DMS153 treated with DMSO at 0.1 percent for 48 hours (cell line): ENCODE data around the gene SLC25A41.

ENCODE experiments used
- DNase-seq: peaks from one replicate; lab custom pipeline; 2025; ENCODE audit not compliant: unreplicated experiment; lab: John Stamatoyannopoulos, UW

Gene SLC25A41

GRCh38 chr19:6433663-6434062 lies at the start of gene SLC25A41:
TSS of gene SLC25A41 (minus strand) at chr19:6433763. CDS start at chr19:6433693, 70 bp downstream.
- no peak for DNase-seq

GRCh38 chr19:6483235-6483634 lies 49.7 kb upstream of the SLC25A41 start:
- no peak for DNase-seq

DNA sequence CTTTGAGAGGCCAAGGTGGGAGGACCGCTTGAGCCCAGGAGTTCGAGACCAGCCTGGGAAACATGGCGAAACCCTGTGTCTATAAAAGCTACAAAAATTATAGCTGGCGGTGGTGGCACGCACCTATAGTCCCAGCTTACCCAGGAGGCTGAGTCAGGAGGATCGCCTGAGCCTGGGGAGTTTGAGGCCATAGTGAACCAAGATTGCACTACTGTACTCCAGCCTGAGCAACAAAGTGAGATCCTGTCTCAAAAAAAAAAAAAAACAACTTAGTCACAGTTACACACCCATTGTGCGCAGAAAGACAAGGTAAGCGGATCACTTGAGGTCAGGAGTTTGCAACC lies 48.8 kb upstream of the SLC25A41 start:
- no peak for DNase-seq

DNA sequence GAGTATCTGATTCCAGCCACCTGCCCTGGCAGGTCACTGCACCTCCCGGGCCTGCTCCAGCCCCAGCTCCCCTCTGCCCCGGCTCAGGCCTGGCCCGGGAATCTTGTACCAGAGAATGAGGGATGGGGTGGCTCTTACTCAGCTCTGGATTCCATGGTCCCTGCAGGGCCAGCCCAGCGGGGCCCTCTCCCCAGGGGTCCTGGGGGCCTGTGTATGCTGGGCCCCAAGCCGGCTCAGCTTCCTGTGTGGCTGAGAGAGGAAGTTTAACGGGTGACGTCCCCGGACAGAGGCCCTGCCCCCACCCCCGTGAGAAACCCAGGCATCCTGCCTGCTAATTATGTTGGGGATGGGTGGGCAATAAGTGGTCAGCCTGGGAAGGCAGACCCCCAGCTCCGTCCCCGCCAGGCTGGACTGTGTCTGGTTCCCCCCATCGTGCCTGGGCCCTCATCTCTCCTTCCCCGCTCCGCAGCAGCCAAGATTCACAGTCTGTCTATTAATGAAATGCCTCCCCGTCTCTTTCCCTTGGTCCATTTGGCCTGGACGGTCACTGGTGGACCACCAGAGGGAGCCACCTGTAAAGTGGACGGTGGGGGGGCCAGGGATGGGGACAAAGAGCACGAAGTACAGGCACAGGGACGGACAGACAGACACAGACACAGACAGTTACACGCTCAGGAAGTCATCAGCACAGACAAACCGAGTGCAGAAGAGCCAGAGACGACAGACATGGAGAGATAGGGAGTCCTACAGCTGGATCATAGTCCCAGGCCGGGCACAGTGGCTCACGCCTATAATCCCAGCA lies 48.2 kb upstream of the SLC25A41 start, which contains the start of gene DENND1C:
TSS of gene DENND1C (minus strand) at position 247 of the 802 bp plus-strand sequence. CDS start at position 155, 92 bp downstream.
- DNase-seq, result no peak

DNA sequence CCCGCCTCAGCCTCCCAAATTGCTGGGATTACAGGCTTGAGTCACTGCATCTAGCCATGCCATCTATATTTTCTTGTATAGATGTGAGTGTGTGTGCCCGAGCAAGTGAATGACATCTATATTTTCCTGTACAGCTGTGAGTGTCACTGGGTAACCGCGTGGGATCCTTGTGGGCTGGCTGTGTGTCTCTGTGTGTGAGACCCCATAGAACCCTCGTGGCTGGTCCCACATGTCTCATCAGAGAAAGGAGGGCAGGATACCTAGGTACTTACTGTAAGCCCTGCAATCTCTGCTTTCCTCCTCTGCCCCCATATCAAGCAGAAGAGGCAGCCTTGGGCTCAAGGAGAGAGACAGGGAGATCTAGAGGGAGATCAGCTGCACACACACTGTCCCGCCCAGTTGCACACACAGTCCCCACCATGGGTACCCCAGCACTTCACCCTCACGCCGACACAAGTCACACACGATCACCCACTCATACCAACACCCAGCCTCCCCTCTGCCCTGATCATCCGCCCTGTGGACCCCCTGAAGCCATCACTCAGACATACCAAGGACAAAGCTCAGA lies 47.4 kb upstream of the SLC25A41 start:
- no peak for DNase-seq

- no peak for DNase-seq
Measured at GRCh38 chr19:6479836-6480398, 46.4 kb upstream of the SLC25A41 start.

DNA sequence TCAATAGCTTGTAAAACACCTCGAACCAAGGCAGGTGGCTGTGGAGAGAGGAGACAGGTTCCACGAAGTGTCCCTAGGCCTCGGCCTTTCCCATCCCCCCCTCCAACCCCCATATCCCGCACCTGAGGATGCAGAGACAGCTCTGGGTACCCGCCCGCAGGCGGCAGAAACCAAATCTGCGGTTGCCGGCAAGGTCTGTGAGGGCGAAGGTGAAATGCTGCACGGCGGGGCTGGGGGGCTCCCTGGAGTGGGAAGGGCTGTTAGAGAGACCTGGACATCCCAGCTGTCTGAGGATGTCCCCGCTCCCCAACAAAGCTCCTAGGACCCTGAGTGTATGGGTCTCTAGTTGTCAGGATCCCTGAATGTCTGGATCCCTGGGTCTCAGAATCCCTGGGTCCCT lies 45.3 kb upstream of the SLC25A41 start:
- no peak for DNase-seq

DNA sequence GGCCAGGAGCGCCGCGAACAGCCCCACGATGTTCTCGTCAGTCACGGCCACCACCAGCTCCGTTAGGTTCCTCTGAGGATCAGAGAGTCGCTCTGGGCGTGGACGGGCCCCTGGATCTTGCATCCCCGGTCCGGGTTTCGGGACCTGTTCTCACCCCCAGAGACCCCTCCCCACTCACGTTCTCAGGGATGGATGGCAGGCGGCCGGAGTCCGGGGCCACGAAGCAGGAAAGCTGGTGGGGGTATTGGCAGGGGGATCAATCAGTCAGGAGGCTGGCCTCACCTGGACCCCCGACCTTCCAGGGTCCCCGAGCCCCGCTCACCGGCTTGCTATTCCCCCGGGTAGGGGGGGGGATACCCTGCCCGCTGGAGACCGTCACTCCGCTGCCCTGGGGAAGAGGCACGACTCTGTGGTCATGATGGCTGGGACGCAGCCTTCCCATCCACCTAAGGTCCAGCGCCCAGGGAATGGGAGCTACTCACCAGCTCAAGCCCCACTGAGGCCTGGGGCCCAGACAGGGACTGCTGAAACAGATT lies 43.4 kb upstream of the SLC25A41 start:
- DNase-seq, result no peak

DNA sequence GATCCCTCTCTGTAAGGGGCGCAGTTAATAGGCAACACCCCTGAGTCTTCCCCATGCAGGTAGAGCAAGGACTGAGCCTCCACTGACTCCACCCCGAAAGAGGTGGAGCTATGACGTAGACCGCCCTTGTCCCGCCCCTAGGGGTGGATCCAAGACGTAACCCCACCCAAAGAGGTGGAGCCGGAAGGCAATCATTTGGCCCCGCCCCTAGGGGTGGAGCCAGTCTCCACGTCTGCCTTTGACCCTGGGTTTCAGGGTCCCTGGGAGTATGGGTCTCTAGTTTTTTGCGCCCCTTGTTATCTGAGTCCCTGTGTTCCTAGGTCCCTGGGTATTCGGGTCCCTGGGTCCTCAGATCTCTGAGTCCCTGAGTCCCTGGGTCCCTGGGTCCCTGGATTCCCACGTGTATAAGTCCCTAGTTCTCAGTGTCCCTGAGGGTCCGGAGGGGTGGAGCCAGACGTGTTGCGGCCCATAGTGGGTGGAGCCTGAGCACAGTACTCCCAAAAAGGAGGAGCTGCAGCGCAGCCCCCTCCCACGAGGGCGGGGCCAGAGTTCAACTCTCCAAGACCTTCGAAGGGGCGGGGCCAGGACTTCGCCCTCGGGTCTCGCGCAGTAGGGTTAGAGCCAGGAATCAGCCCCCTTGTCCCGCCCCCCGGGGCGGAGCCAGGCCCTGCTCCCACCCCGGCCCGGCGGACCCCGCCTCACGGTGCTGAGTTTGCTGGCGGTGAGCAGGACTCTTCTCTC lies 42.8 kb upstream of the SLC25A41 start:
- peak; percentile 60 for DNase-seq

DNA sequence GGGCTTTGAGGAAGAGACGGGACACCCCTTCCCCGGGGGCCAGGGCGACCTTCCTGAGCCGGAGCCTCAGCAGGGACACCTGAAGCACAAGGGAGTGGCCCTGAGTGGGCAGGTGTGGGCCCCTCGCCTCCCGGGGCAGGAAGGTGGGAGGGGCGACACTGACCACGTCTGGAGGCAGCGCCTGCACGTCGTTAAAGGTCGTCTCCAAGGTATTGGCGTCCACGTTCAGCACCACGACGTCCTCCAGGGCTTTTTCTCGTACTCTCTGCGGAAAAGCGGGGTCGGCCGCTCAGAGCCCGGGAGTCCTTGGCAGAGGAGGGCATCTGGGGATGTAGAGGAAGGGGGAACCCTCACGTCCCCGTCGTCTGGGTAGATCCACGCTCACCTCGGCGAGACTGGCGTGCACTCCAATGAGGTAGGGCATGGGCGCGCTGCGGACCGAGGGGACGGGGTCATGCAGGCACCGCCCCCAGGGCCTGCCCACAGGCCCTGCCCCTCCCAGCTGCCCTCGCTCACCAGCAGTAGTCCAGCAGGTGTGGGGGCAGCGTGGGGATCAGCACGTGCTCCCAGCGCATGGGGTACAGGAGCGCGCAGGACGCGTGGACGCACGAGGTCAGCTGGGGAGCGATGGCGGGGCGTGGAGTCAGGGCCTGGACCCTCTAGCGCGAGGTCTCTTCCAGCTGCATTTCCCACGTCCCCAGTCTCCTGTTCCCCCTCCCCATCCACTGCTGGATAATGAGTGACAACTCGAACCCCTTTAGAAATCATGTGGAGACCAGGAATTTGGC lies 42.0 kb upstream of the SLC25A41 start:
- peak; percentile 4 for DNase-seq

- no peak for DNase-seq
Measured at GRCh38 chr19:6473647-6474046, 40.1 kb upstream of the SLC25A41 start.

DNA sequence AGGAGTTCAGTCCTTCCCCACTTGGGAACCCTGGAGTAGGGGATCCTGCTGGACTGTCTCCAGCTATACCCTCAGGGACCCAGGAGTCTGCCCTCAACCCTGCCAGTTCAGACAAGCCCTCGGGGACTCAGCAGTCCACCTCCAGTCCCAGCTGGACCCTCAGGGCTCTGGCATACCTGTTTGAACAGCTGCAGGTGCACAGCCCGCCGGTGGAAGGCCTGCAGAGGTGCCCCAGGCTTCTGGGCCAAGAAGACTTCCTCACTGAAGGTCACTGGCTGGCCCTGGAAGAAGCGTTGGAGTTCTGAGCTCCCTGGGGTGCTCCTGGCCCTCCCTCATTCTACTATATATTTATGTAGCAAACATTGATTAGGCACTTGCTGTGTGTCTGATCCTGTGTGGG lies 39.1 kb upstream of the SLC25A41 start:
- no peak for DNase-seq

GRCh38 chr19:6471076-6471475 lies 37.5 kb upstream of the SLC25A41 start:
- no peak for DNase-seq

- no peak for DNase-seq
Measured at GRCh38 chr19:6470173-6470572, 36.6 kb upstream of the SLC25A41 start.

GRCh38 chr19:6467384-6467783 lies 33.8 kb upstream of the SLC25A41 start:
- DNase-seq, result no peak

- DNase-seq, result no peak
Measured at GRCh38 chr19:6466526-6467248, 33.1 kb upstream of the SLC25A41 start.

- no peak for DNase-seq
Measured at GRCh38 chr19:6465663-6466062, 32.1 kb upstream of the SLC25A41 start.

DNA sequence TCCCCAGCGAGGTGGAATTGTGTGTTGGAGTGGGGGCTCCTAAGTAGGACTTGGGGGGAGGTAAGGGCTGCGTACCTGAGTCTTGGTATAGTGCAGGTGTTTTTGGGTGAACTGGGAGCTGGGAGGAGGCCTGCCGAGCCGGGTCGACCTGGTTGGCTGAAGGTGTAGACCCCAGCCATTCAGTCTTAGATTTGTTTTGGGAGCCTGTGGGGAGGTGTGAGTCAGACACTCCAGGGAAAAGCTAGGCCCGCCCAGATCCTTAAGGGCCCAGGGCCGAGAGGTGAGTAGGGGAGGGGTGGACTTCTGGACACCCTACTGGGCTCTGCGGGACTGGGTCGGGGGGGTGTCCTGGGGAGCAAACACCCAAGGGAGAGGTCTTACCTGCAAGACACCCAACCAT lies 31.4 kb upstream of the SLC25A41 start:
- DNase-seq, result no peak

DNA sequence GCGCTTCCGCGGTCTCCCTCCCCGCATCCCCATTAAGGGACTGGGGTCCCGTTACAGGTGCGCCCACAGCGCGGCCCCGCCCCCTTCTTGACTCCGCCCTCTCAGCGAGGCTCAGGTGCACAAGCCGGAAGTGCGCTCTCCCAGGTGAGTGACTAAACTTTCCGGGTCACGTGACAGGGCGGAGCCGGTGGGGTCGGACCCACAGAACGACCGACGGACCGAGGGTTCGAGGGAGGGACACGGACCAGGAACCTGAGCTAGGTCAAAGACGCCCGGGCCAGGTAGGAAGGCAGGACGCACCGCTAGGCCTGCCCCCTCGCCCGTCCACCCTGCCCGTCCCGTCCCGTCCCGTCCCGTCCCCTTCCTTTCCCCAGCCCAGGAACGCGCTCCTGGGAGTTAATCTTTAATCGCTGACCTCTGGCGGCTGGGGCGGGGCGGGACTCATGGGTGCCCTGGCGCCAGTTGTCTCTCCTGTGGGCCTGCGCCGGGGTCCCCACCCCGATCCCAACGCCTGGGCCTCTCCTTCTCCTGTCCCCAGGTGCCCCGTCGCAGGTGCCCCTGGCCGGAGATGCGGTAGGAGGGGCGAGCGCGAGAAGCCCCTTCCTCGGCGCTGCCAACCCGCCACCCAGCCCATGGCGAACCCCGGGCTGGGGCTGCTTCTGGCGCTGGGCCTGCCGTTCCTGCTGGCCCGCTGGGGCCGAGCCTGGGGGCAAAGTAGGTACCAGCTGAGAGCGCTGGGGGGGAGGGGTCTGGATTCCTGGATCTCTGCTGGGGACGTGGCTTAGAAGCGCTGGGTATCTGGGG lies 30.7 kb upstream of the SLC25A41 start, which contains the start of gene CRB3:
TSS of gene CRB3 (plus strand) at position 202 of the 804 bp plus-strand sequence. CDS start at position 633, 431 bp downstream.
- peak; percentile 61 for DNase-seq
